GM19372 (cell line): Measurements from ENCODE around the gene SCRN2.

Experiments used
- ATAC-seq: cut with Tn5 transposase; IDR thresholded peaks from one replicate; pipeline ENCODE4 v1.9.1; 2021; ENCODE audit warnings: mild to moderate bottlenecking, low read depth, moderate library complexity; ENCODE audit not compliant: unreplicated experiment

Gene SCRN2

GRCh38 chr17:47872019-47872650 is 31.1 kb upstream of the SCRN2 start:
- no peak for ATAC-seq

- no peak for ATAC-seq
These were observed 30.0 kb upstream of the SCRN2 start for GRCh38 chr17:47871048-47871447.

- ATAC-seq: no peak
These were observed 29.0 kb upstream of the SCRN2 start for GRCh38 chr17:47870056-47870455.

- ATAC-seq: no peak
These were observed 28.0 kb upstream of the SCRN2 start for GRCh38 chr17:47869114-47869513.

GRCh38 chr17:47867813-47868533 is 26.9 kb upstream of the SCRN2 start:
- ATAC-seq: no peak

GRCh38 chr17:47866941-47867340 is 25.9 kb upstream of the SCRN2 start:
- no peak for ATAC-seq

- ATAC-seq: no peak
These were observed 23.7 kb upstream of the SCRN2 start for GRCh38 chr17:47864791-47865216.

- ATAC-seq: no peak
These were observed 21.8 kb upstream of the SCRN2 start for GRCh38 chr17:47862621-47863440.

GRCh38 chr17:47860386-47860785 is 19.3 kb upstream of the SCRN2 start:
- no peak for ATAC-seq

- no peak for ATAC-seq
These were observed 16.7 kb upstream of the SCRN2 start for GRCh38 chr17:47857551-47858455.

- ATAC-seq: no peak
These were observed 15.8 kb upstream of the SCRN2 start for GRCh38 chr17:47856830-47857229.

GRCh38 chr17:47855737-47856136 is 14.7 kb upstream of the SCRN2 start:
- ATAC-seq: no peak

GRCh38 chr17:47853616-47854015 is 12.5 kb upstream of the SCRN2 start:
- no peak for ATAC-seq

GRCh38 chr17:47852113-47852949 is 11.3 kb upstream of the SCRN2 start:
- no peak for ATAC-seq

- no peak for ATAC-seq
These were observed 10.7 kb upstream of the SCRN2 start for GRCh38 chr17:47851764-47852112.

GRCh38 chr17:47850692-47851573 is 9.9 kb upstream of the SCRN2 start, which contains the start of gene SP6:
SP6 (minus strand) TSS chr17:47851163; CDS start chr17:47848429, 2,734 bp downstream.
- no peak for ATAC-seq

- no peak for ATAC-seq
These were observed 9.3 kb upstream of the SCRN2 start for GRCh38 chr17:47850373-47850691.

- no peak for ATAC-seq
These were observed 7.1 kb upstream of the SCRN2 start for GRCh38 chr17:47848198-47848513.
